ENCODE results near the gene MYRIP.

- TF ChIP-seq, protein P1, sequence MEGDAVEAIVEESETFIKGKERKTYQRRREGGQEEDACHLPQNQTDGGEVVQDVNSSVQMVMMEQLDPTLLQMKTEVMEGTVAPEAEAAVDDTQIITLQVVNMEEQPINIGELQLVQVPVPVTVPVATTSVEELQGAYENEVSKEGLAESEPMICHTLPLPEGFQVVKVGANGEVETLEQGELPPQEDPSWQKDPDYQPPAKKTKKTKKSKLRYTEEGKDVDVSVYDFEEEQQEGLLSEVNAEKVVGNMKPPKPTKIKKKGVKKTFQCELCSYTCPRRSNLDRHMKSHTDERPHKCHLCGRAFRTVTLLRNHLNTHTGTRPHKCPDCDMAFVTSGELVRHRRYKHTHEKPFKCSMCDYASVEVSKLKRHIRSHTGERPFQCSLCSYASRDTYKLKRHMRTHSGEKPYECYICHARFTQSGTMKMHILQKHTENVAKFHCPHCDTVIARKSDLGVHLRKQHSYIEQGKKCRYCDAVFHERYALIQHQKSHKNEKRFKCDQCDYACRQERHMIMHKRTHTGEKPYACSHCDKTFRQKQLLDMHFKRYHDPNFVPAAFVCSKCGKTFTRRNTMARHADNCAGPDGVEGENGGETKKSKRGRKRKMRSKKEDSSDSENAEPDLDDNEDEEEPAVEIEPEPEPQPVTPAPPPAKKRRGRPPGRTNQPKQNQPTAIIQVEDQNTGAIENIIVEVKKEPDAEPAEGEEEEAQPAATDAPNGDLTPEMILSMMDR (IDR thresholded peaks at IDR 0.05): no peak
- TF ChIP-seq POLR2A (IDR thresholded peaks at IDR 0.05): no peak
These were observed 391.4 kb downstream of the MYRIP start for GRCh38 chr3:40200692-40201316.
